NB4 (cell line): ENCODE measurements around the gene PLEKHG4B.
"Not testable (repeated sequence)": the region's sequence is repeated elsewhere in the genome, so short reads cannot be mapped to it uniquely, and the experiment has no call there.

Experiments used
- DNase-seq: peaks from one replicate; pipeline ENCODE4 v3.0.0; 2010; ENCODE audit warnings: low read depth
- H3K4me3 ChIP-seq: one replicate; pipeline ENCODE4 v1.5.1; 2011; ENCODE audit warnings: mild to moderate bottlenecking, low read depth, low read length, moderate library complexity
- MYC ChIP-seq: IDR thresholded peaks from 2 replicates; pipeline ENCODE4 v1.6.1; 2011; ENCODE audit warnings: low read depth, low read length
- POLR2A ChIP-seq: IDR thresholded peaks from 2 replicates; pipeline ENCODE4 v1.6.1; 2011; ENCODE audit warnings: mild to moderate bottlenecking; ENCODE audit not compliant: insufficient read length; ENCODE audit errors: extremely low read depth
- TF ChIP-seq, protein P1 (sequence below): IDR thresholded peaks from one replicate; pipeline ENCODE4 v1.5.1; 2012; ENCODE audit warnings: low read depth, low read length
- TF ChIP-seq, protein P2 (sequence below): IDR thresholded peaks from 2 replicates; pipeline ENCODE4 v1.6.1; 2011; ENCODE audit warnings: low read depth, low read length

PLEKHG4B gene

DNA sequence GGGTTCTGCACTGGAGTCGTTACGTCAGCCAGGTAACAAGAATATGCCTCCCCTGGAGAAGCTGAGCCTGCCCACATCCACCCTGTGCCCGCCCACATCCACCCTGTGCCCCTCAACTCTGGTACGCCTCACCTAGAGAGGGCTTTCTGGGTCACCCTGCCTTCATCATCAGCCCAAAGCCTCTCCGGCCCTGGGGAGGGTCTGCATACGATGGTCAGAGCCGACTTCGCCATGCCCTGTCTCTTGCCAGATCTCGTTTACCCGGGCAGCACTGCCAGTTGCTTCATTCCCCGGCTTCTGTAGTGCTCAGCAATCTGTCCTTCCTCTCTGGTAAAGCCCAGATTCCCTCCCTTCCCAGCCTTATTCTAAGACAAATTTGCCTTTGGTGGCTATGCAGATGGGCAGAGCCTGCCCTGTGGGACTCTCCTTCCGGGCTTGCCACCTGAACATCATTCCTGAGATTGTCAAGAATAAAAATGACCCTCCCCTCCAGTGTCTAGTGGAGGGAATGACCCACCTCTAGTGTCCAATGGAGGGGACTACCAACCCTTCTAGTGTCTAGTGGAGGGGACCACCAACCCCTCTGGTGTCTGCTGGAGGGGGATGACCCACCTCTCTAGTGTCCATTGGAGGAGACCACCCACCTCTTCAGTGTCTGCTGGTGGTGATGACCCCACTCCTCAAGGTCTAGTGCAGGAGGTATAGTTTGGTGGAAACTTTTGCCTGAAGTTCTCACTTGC, 3.4 kb downstream of the PLEKHG4B start:
- no peak for TF ChIP-seq MYC
- no peak for TF ChIP-seq POLR2A
- TF ChIP-seq, protein P1, sequence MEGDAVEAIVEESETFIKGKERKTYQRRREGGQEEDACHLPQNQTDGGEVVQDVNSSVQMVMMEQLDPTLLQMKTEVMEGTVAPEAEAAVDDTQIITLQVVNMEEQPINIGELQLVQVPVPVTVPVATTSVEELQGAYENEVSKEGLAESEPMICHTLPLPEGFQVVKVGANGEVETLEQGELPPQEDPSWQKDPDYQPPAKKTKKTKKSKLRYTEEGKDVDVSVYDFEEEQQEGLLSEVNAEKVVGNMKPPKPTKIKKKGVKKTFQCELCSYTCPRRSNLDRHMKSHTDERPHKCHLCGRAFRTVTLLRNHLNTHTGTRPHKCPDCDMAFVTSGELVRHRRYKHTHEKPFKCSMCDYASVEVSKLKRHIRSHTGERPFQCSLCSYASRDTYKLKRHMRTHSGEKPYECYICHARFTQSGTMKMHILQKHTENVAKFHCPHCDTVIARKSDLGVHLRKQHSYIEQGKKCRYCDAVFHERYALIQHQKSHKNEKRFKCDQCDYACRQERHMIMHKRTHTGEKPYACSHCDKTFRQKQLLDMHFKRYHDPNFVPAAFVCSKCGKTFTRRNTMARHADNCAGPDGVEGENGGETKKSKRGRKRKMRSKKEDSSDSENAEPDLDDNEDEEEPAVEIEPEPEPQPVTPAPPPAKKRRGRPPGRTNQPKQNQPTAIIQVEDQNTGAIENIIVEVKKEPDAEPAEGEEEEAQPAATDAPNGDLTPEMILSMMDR: no peak
- TF ChIP-seq, protein P2, sequence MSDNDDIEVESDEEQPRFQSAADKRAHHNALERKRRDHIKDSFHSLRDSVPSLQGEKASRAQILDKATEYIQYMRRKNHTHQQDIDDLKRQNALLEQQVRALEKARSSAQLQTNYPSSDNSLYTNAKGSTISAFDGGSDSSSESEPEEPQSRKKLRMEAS: no peak
- H3K4me3 ChIP-seq: no peak overlapping the region
- DNase-seq: no peak

- no peak for DNase-seq
- TF ChIP-seq POLR2A (no peak), MYC (no peak)
- TF ChIP-seq, protein P1: no peak
- TF ChIP-seq, protein P2: no peak
Observed at GRCh38 chr5:96976-97660, 5.2 kb downstream of the PLEKHG4B start.

GRCh38 chr5:99815-100214, 7.8 kb downstream of the PLEKHG4B start:
- no peak overlapping the region for H3K4me3 ChIP-seq
- TF ChIP-seq, protein P1: no peak
- TF ChIP-seq, protein P2: no peak
- no peak for TF ChIP-seq MYC
- no peak for TF ChIP-seq POLR2A
- no peak for DNase-seq

More at GRCh38 chr5:96976-97660, 5.2 kb downstream of the PLEKHG4B start:
- H3K4me3 ChIP-seq: no peak overlapping the region

- peak; percentile 63 for DNase-seq
- TF ChIP-seq, protein P2: peak; percentile 6; the same call in 1 of the 2 replicates
- TF ChIP-seq POLR2A: no peak
- no peak overlapping the region for H3K4me3 ChIP-seq
Observed at GRCh38 chr5:102411-103043, 10.6 kb downstream of the PLEKHG4B start.

DNA sequence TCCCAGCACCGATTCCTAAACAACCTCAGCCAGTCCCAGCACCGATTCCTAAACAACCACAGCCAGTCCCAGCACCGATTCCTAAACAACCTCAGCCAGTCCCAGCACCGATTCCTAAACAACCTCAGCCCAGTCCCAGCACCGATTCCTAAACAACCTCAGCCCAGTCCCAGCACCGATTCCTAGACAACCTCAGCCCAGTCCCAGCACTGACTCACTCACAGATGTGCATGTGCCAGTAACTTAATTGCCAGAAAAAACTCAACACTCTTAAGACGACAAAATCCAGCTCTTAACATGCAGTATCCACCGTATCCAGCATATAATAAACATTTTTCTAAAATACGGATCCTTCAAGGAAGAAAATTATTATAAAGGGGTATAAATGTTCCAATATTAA, 12.1 kb downstream of the PLEKHG4B start:
- not testable (repeated sequence) for H3K4me3 ChIP-seq, DNase-seq

DNA sequence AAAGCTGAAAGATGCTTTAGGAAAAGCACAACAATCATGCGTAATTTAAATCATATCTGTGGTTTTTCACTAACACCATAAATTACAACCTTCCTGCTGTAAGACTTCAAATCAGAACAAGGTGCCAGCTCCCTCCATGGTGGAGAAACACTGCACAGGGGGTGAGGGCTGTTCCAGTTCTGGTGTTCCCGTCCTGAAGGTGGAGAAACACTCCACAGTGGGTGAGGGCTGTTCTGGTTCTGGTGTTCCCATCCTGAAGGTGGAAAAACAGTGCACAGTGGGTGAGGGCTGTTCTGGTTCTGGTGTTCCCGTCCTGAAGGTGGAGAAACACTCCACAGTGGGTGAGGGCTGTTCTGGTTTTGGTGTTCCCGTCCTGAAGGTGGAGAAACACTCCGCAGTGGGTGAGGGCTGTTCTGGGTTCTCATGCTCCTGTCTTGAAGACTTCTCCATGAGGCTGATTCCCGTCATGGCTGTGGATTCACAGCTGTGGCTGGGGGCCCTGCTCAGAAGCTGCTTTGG, 12.9 kb downstream of the PLEKHG4B start:
- H3K4me3 ChIP-seq: no peak overlapping the region
- DNase-seq: no peak
- TF ChIP-seq, protein P1: no peak
- TF ChIP-seq MYC: no peak
